ENCODE data around the gene REC114. TPM values are rescaled to one million over a fixed set of nuclear protein-coding genes. Genes with fewer than 3 reads are reported as not detected.
A peak's percentile ranks its signal among the peaks of the same experiment; 100 is the strongest.
"Not testable (repeated sequence)": the region's sequence is repeated elsewhere in the genome, so short reads cannot be mapped to it uniquely, and the experiment has no call there.

The REC114 gene
- total and polyA plus RNA-seq, 2 experiments from 2014 or later: 0.24 TPM; not detected in 1

- Histone ChIP-seq H3K27ac (no peak overlapping the region), H3K79me2 (no peaks in the 10 kb centered on the region), H3K27me3 (no peaks in the 10 kb centered on the region), H3K4me1 (ENCODE audit: insufficient read depth) (no peaks in the 10 kb centered on the region), H2AFZ (no peak overlapping the region), H3K4me3 (no peak overlapping the region), H4K20me1 (ENCODE audit: insufficient read depth, poor library complexity, severe bottlenecking) (no peaks in the 10 kb centered on the region), H3K4me2 (no peak overlapping the region), H3K36me3 (replicated peaks; ENCODE audit: insufficient read depth, low read depth) (no peaks in the 10 kb centered on the region), H3K9me2 (replicated peaks; ENCODE audit: insufficient read depth) (no peaks in the 10 kb centered on the region), H3K9me3 (ENCODE audit: low read depth) (no peaks in the 10 kb centered on the region)
- no peak for DNase-seq (ENCODE audit: low spot score)
- 90% methylated on average over 3 of the region's 3 CpGs for WGBS (ENCODE audit: low lambda C conversion rate, missing lambda C conversion rate)
- TF ChIP-seq EZH2phosphoT487 (IDR thresholded peaks at IDR 0.05; ENCODE audit: low read depth, severe bottlenecking, unreplicated experiment): no peak
Measured at GRCh38 chr15:73482166-73482565, 39.2 kb downstream of the REC114 start.

- WGBS (ENCODE audit: low lambda C conversion rate, missing lambda C conversion rate): 82% methylated on average over 4 of the region's 4 CpGs
Measured at GRCh38 chr15:73483053-73483452, 40.1 kb downstream of the REC114 start.

GRCh38 chr15:73485372-73485771 is 42.4 kb downstream of the REC114 start:
- Histone ChIP-seq H2AFZ (no peak overlapping the region), H3K4me3 (no peak overlapping the region), H3K4me1 (ENCODE audit: insufficient read depth) (no peaks in the 10 kb centered on the region), H3K79me2 (no peaks in the 10 kb centered on the region), H3K4me2 (peak overlapping the region; percentile 46), H3K27me3 (no peaks in the 10 kb centered on the region), H4K20me1 (ENCODE audit: insufficient read depth, poor library complexity, severe bottlenecking) (no peaks in the 10 kb centered on the region), H3K27ac (no peak overlapping the region), H3K36me3 (replicated peaks; ENCODE audit: insufficient read depth, low read depth) (no peaks in the 10 kb centered on the region), H3K9me2 (replicated peaks; ENCODE audit: insufficient read depth) (no peaks in the 10 kb centered on the region), H3K9me3 (ENCODE audit: low read depth) (no peaks in the 10 kb centered on the region)
- TF ChIP-seq EZH2phosphoT487 (IDR thresholded peaks at IDR 0.05; ENCODE audit: low read depth, severe bottlenecking, unreplicated experiment): no peak
- no peak for TF ChIP-seq EZH2 (IDR thresholded peaks at IDR 0.05; ENCODE audit: borderline replicate concordance)
- no peak for TF ChIP-seq CTCF (IDR thresholded peaks at IDR 0.05; ENCODE audit: poor library complexity)
- WGBS (ENCODE audit: low lambda C conversion rate, missing lambda C conversion rate): 74% methylated on average over 5 of the region's 5 CpGs
- peak; percentile 5 for DNase-seq (ENCODE audit: low spot score)

More at GRCh38 chr15:73483053-73483452, 40.1 kb downstream of the REC114 start:
- DNase-seq (ENCODE audit: low spot score): no peak
- no peak for TF ChIP-seq CTCF (IDR thresholded peaks at IDR 0.05; ENCODE audit: poor library complexity)
- no peak for TF ChIP-seq EZH2phosphoT487 (IDR thresholded peaks at IDR 0.05; ENCODE audit: low read depth, severe bottlenecking, unreplicated experiment)
- no peak for TF ChIP-seq EZH2 (IDR thresholded peaks at IDR 0.05; ENCODE audit: borderline replicate concordance)
- no peaks in the 10 kb centered on the region for H3K9me3 ChIP-seq (ENCODE audit: low read depth)
- H3K4me3 ChIP-seq: no peak overlapping the region
- no peak overlapping the region for H3K4me2 ChIP-seq
- no peaks in the 10 kb centered on the region for H3K36me3 ChIP-seq (replicated peaks; ENCODE audit: insufficient read depth, low read depth)
- H2AFZ ChIP-seq: no peak overlapping the region
- H3K27me3 ChIP-seq: no peaks in the 10 kb centered on the region
- H4K20me1 ChIP-seq (ENCODE audit: insufficient read depth, poor library complexity, severe bottlenecking): no peaks in the 10 kb centered on the region
- no peaks in the 10 kb centered on the region for H3K79me2 ChIP-seq
- no peaks in the 10 kb centered on the region for H3K9me2 ChIP-seq (replicated peaks; ENCODE audit: insufficient read depth)
- H3K27ac ChIP-seq: no peak overlapping the region
- no peaks in the 10 kb centered on the region for H3K4me1 ChIP-seq (ENCODE audit: insufficient read depth)

GRCh38 chr15:73485885-73486284 is 42.9 kb downstream of the REC114 start:
- not testable (repeated sequence) for H3K9me3 ChIP-seq (ENCODE audit: low read depth); H3K79me2 ChIP-seq; H3K9me2 ChIP-seq (replicated peaks; ENCODE audit: insufficient read depth); H4K20me1 ChIP-seq (ENCODE audit: insufficient read depth, poor library complexity, severe bottlenecking); H3K4me1 ChIP-seq (ENCODE audit: insufficient read depth); H3K27ac ChIP-seq; H3K27me3 ChIP-seq; H3K36me3 ChIP-seq (replicated peaks; ENCODE audit: insufficient read depth, low read depth); H2AFZ ChIP-seq; H3K4me3 ChIP-seq
- H3K4me2 ChIP-seq: peak overlapping the region; percentile 46
- 76% methylated on average over 8 of the region's 8 CpGs for WGBS (ENCODE audit: low lambda C conversion rate, missing lambda C conversion rate)
- peak; percentile 6 for DNase-seq (ENCODE audit: low spot score)
